ENCODE data around the gene PPP2R2B. TPM values are rescaled to one million over a fixed set of nuclear protein-coding genes. Genes with fewer than 3 reads are reported as not detected.

PPP2R2B gene
- total RNA-seq, 1 donor from 2014 or later: not detected

DNA sequence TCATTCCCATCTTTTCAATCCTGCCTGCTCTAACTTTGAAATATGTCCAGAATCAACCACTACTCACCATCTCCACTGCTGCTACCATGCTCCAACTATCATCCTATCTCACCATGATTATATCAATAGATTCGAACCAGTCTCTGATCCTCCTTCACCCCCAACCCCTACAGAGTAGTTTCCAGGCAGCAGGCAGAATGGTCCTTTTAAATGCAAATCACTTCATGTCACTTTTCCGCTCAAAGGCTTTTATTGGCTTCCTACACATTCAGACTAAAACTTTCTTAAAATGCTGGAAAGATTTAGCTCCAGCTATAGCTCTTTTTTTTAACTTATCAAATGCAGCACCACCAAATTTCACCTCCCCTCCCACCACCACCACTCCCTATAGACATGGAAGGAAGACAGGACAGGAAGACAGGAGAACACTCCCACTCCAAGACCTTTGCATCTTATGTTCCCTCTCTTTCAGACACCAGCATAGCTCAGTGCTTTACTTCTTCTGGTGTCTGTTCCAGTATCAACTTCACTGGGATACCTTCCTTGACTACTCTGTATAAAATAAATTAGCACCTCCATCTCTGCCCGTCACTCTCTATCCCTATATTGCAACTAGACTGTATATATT is 9.9 kb upstream of the PPP2R2B start:
- no peak for DNase-seq (ENCODE audit: low read depth, low spot score)

GRCh38 chr5:146884066-146884626 is 5.6 kb upstream of the PPP2R2B start:
- DNase-seq (ENCODE audit: low read depth, low spot score): no peak

- DNase-seq (ENCODE audit: low read depth, low spot score): no peak
Measured at GRCh38 chr5:146883511-146883910, 5.0 kb upstream of the PPP2R2B start.

- DNase-seq (ENCODE audit: low read depth, low spot score): no peak
Measured at GRCh38 chr5:146880966-146881365, 2.4 kb upstream of the PPP2R2B start.

GRCh38 chr5:146877783-146878475 is 628 bp downstream of the PPP2R2B start:
- no peak for DNase-seq (ENCODE audit: low read depth, low spot score)

GRCh38 chr5:146877178-146877681 is 1.3 kb downstream of the PPP2R2B start:
- DNase-seq (ENCODE audit: low read depth, low spot score): no peak

DNA sequence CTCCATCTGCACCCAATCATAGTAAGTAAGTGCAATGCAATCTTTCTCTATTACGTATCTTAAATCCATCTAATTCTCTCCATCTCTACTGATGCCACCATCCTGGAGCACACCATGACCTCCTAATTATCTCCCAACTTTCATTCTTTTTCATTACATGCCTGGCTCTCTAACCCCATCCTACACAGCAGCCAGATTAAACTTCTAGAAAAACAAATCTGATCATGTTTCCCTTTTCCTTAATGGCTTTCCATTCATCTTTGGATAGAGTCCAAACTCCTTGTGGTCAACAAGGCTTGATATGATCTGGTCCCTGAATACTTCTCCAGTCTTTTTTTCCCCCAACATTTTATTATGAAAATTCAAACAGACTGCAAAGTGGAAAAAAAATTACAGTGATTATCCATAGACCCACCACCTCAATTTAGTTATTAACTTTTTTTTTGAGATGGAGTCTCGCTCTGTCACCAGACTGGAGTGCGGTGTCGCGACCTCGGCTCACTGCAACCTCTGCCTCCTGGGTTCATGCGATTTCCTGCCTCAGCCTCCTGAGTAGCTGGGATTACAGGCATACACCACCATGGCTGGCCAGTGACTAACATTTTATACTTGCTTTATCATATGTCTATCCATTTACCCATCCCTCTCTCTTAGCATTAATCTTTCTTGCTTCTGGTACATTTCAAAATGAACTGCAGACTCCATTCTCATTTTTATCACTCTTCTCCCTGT is 5.2 kb downstream of the PPP2R2B start:
- no peak for DNase-seq (ENCODE audit: low read depth, low spot score)

DNA sequence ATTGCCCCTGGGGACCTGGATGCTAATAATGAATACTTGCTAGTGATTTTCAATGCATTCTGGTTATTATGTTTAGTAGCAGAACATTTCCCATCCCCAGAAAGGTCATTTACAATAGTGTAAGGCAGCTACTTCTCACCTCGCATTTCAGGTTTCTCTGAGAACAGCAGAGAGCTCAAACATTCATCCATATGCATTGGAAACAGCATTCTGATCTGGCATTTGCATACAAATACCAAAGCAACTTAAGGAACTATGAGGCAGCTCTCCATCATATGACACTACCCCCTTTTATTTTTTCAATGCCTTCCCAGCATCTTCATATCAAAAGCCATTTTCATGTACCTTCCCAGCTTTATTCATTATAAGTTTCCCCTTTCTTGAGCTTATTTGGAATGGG is 6.4 kb downstream of the PPP2R2B start:
- DNase-seq (ENCODE audit: low read depth, low spot score): no peak

DNA sequence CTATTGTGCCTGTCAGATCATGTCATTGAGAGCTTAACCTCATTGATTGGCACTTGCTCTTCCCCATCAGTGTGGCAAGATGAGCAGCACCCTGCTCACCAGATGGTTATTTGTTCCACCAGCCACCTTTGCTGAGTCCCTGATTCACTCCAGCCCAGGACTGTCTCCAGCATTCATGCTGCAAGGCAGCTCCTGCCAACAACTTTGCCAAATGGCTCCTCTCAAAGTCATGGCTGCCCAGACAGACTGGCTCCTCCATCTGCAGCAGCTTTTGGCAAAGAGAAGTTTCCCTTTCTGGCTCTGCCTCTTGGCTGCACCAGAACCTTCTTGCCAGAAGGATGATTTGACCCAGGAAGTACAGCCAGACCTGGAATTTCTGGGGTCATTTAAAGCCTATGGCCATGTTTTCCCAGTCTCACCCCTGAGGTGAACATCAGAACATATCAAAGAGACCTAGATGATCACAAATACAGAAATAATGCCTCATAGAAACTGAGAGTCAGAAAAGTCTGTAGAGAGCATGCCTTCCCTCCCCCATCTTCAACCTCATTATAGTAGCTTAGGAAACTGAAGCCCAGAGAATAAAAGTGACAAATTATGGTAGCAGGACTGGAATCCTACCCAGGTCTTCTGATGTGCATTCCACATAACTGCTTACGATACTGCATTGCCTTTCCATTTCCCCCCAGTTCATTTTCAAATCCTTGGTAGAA is 10.4 kb downstream of the PPP2R2B start:
- no peak for DNase-seq (ENCODE audit: low read depth, low spot score)

GRCh38 chr5:146866263-146866662 is 12.3 kb downstream of the PPP2R2B start:
- no peak for DNase-seq (ENCODE audit: low read depth, low spot score)

DNA sequence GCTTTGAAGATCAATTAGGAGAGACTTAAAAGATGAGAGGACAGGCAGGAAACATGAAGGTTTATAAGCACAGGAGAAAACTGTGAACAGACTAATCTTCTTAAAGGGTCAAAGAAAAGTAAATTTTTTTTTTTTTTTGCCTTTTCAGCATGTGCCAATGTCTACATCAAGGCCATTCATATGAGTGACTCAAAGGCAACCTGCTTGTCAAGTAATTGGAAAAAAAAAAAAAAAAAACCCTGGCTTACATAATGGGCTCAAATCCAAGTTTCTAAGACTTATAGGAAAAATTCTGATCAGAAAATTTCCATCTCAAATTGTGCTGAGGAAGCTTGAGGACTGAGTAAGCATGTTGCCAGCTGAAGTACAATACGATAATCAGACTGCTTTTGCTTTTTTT is 15.9 kb downstream of the PPP2R2B start:
- DNase-seq (ENCODE audit: low read depth, low spot score): no peak

DNA sequence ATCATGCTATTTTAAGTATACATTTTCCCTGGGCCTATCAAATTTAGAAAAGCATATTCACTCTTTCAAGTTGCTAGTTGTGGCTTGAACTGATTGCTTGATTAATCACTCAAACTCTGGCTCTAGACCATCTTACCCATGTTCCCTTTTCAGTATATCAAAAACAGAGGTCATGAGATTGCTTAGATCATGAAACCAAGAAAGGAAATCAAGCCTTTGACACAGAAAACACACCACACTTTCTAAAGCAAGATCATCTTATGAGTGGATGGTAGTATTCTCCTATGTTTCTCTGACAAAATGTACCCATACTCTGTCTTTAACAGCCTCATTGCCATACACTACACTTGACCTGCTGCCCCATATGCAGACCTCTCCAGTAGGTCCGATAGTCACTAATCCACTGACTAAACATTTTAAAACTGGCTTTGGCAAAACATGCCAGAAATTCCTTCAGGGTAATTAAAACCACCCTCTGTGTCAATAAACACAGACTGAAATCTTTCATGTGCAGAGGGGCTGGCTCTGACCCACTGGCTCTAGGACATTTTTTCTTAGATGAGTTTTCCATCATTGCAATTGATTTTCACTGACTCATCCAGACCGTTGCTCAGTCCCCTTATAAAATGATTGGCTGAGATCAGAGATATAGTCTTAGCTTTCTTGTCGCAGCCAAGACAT is 18.2 kb downstream of the PPP2R2B start:
- no peak for DNase-seq (ENCODE audit: low read depth, low spot score)

- DNase-seq (ENCODE audit: low read depth, low spot score): no peak
Measured at GRCh38 chr5:146852089-146852488, 26.5 kb downstream of the PPP2R2B start.

DNA sequence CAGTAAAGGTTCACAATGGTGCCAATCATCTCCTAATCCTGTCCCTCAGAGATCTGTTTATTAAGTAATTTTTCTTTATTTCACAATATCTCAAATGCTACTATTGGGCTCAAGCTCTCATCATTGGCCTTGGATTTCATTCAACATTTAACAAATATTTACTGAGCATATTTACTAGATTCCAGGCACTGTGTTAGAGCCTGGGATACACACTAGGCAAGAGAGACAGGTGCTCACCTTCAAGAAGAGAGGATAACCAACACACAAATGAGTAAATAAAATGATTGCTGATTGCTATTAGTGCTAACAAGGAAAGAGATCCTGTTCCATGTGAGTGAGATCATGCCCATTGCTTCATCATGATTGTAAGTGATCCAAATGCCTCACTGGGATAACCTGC is 27.4 kb downstream of the PPP2R2B start:
- no peak for DNase-seq (ENCODE audit: low read depth, low spot score)

GRCh38 chr5:146849694-146850303 is 28.8 kb downstream of the PPP2R2B start:
- DNase-seq (ENCODE audit: low read depth, low spot score): no peak

DNA sequence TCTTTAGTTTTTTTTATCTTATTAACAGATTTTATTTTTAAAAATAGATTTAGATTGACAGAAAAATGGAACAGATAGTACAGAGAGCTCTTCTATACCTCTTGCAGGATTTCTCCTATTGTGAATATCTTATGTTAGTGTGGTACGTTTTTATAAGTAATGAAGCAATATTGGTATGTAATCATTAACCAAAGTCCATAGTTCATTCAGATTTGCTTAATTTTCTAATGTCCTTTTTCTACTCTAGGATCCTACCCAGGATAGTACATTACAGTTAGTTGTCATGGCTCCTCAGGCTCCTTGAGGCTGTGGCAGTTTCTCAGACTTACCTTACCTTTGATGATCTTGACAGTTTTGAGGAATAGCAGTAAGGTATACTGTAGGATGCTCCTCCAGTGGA is 30.4 kb downstream of the PPP2R2B start:
- DNase-seq (ENCODE audit: low read depth, low spot score): no peak

DNA sequence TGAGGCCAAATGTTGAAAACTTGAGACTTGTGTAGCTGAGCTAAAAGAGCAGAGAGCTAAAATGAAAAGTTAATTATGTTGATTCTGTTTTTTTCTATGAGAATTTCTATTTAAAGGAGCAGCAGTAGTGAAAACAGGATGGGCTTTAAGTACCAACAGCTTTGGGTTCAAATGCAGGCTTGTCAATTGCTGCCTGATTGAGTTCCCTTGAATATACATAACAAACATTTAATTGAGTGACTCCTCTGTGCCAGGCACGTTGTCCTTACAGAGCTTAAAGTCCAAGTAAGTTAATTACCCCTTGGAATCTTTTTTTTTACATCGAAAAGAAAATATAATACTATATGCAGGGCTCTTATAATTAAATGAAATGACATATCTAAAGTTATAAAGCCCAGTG is 38.5 kb downstream of the PPP2R2B start:
- no peak for DNase-seq (ENCODE audit: low read depth, low spot score)

DNA sequence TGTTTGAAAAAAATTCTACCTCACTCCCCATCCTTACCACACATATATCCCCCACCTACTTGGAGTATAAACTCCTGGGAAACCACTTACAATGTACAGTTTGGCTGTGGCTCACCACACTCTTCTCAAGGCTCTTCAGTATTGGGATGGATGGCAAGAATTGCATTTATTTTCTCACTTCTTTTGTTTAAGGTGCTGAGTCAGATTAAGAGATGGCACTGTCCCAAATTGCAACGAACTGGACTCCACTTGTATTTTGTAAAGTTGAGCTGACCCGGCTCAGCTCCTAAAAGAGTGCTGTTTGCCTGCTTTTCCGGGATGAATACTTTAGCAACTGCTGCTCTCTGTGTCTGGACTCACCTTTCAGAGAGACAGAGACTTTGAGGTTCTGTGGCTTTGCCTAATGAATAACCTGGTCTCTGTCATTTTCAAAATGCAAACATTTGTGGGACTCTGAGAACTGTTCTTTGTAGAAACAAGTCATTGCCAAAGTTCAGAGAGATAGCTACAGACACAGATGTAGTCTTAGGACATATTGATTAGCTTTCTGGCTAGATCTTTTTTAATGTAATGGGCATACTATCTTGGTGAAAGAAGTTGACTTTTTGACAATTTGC is 42.2 kb downstream of the PPP2R2B start:
- DNase-seq (ENCODE audit: low read depth, low spot score): no peak

- DNase-seq (ENCODE audit: low read depth, low spot score): no peak
Measured at GRCh38 chr5:146832985-146833732, 45.4 kb downstream of the PPP2R2B start.

Measured in pulmonary artery endothelial cell (primary cell).